Activated CD8-positive, alpha-beta memory T cell treated with anti-CD3 and anti-CD28 coated beads for 48 hours (primary cell): ENCODE results near the gene RAB7B.
"Not testable (repeated sequence)": the region's sequence is repeated elsewhere in the genome, so short reads cannot be mapped to it uniquely, and the experiment has no call there.

Source experiments
- DNase-seq, 3 experiments: peaks; one replicate each; pipeline ENCODE4 v3.0.0-alpha.2; 2020; ENCODE audit warnings: low read depth in 2 of 3, low spot score in 2 of 3

Gene RAB7B

GRCh38 chr1:205998457-205999241, 4.5 kb downstream of the RAB7B start:
- DNase-seq: no peak

- DNase-seq: not testable (repeated sequence)
These were observed 6.6 kb downstream of the RAB7B start for GRCh38 chr1:205996641-205997040.

GRCh38 chr1:205994346-205994745, 8.8 kb downstream of the RAB7B start:
- DNase-seq: no peak

- DNase-seq: no peak
These were observed 10.1 kb downstream of the RAB7B start for GRCh38 chr1:205993068-205993467.

GRCh38 chr1:205992218-205992882, 10.8 kb downstream of the RAB7B start:
- no peak for DNase-seq

GRCh38 chr1:205991237-205991636, 12.0 kb downstream of the RAB7B start:
- DNase-seq: no peak

- DNase-seq: no peak
These were observed 13.0 kb downstream of the RAB7B start for GRCh38 chr1:205990226-205990625.

GRCh38 chr1:205989786-205990185, 13.4 kb downstream of the RAB7B start:
- no peak for DNase-seq

- no peak for DNase-seq
These were observed 14.6 kb downstream of the RAB7B start for GRCh38 chr1:205988585-205988995.

GRCh38 chr1:205986861-205987260, 16.3 kb downstream of the RAB7B start:
- DNase-seq: no peak

- DNase-seq: no peak
These were observed 16.9 kb downstream of the RAB7B start for GRCh38 chr1:205986292-205986691.

GRCh38 chr1:205985330-205986005, 17.7 kb downstream of the RAB7B start:
- no peak for DNase-seq

GRCh38 chr1:205983925-205984725, 19.1 kb downstream of the RAB7B start:
- no peak for DNase-seq

- DNase-seq: no peak
These were observed 21.9 kb downstream of the RAB7B start for GRCh38 chr1:205981257-205981656.

- DNase-seq: no peak
These were observed 22.8 kb downstream of the RAB7B start for GRCh38 chr1:205980237-205980870.

- DNase-seq: no peak
These were observed 23.9 kb downstream of the RAB7B start for GRCh38 chr1:205979301-205979700.

- DNase-seq: no peak
These were observed 24.5 kb downstream of the RAB7B start for GRCh38 chr1:205978676-205979075.

GRCh38 chr1:205977402-205978014, 25.7 kb downstream of the RAB7B start:
- peak; percentile 46 to 64 (median 48) for DNase-seq

- no peak for DNase-seq
These were observed 26.3 kb downstream of the RAB7B start for GRCh38 chr1:205976708-205977401.

- no peak for DNase-seq
These were observed 27.2 kb downstream of the RAB7B start for GRCh38 chr1:205976036-205976435.
